GM12874 (cell line): ENCODE data around the gene TBC1D22A.

Source experiments
- TF ChIP-seq, protein P1 (sequence below): IDR thresholded peaks from 2 replicates; pipeline ENCODE4 v1.5.1; 2011; ENCODE audit warnings: low read depth, mild to moderate bottlenecking, control low read depth, low read length, moderate library complexity; ENCODE audit not compliant: insufficient read depth

TBC1D22A gene

GRCh38 chr22:47039356-47039755 lies 276.9 kb downstream of the TBC1D22A start:
- TF ChIP-seq, protein P1, sequence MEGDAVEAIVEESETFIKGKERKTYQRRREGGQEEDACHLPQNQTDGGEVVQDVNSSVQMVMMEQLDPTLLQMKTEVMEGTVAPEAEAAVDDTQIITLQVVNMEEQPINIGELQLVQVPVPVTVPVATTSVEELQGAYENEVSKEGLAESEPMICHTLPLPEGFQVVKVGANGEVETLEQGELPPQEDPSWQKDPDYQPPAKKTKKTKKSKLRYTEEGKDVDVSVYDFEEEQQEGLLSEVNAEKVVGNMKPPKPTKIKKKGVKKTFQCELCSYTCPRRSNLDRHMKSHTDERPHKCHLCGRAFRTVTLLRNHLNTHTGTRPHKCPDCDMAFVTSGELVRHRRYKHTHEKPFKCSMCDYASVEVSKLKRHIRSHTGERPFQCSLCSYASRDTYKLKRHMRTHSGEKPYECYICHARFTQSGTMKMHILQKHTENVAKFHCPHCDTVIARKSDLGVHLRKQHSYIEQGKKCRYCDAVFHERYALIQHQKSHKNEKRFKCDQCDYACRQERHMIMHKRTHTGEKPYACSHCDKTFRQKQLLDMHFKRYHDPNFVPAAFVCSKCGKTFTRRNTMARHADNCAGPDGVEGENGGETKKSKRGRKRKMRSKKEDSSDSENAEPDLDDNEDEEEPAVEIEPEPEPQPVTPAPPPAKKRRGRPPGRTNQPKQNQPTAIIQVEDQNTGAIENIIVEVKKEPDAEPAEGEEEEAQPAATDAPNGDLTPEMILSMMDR = no peak

GRCh38 chr22:47040486-47041270 lies 278.2 kb downstream of the TBC1D22A start:
- TF ChIP-seq, protein P1 = no peak

GRCh38 chr22:47041271-47042115 lies 279.0 kb downstream of the TBC1D22A start:
- TF ChIP-seq, protein P1 = no peak

GRCh38 chr22:47042116-47042825 lies 279.8 kb downstream of the TBC1D22A start:
- TF ChIP-seq, protein P1 = no peak

- TF ChIP-seq, protein P1 = no peak
Observed at GRCh38 chr22:47042861-47043496, 280.5 kb downstream of the TBC1D22A start.

GRCh38 chr22:47043835-47044721 lies 281.6 kb downstream of the TBC1D22A start:
- TF ChIP-seq, protein P1 = no peak
